ENCODE results near the gene MAP7D3.
"Not testable (repeated sequence)": the region's sequence is repeated elsewhere in the genome, so short reads cannot be mapped to it uniquely, and the experiment has no call there.

Gene MAP7D3

DNA sequence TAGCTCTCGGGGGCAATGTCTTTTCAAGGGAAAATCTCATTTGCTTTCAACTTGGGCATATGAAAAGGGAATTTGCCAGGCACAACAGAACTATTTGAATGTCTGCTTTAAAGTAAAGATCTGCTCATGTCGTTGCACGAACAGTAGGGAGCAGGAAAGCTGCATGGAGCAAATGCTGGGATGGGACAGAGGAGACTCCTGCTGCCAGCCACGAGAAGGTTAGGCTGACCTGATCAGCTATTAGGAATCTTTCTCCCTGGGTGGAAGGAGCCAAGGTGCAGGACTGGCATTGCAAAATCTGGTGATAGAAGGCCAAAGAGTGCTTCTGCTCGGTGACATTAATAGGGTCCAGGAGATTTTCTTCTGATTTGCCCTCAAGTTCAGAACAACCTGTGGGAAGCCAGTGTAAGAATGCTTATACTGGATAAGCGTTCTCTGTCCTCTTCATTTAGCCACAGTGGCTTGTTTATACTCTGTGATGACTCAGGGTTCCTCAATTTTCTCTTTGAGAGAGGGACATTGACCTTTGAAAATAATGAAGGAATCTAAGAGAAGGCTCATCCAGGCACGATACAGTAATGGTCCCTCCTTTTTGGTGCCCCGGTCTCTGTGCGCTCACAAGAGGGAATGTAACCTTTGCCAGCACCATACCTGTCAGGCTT is 80.9 kb downstream of the MAP7D3 start:
- no peak for DNase-seq

DNA sequence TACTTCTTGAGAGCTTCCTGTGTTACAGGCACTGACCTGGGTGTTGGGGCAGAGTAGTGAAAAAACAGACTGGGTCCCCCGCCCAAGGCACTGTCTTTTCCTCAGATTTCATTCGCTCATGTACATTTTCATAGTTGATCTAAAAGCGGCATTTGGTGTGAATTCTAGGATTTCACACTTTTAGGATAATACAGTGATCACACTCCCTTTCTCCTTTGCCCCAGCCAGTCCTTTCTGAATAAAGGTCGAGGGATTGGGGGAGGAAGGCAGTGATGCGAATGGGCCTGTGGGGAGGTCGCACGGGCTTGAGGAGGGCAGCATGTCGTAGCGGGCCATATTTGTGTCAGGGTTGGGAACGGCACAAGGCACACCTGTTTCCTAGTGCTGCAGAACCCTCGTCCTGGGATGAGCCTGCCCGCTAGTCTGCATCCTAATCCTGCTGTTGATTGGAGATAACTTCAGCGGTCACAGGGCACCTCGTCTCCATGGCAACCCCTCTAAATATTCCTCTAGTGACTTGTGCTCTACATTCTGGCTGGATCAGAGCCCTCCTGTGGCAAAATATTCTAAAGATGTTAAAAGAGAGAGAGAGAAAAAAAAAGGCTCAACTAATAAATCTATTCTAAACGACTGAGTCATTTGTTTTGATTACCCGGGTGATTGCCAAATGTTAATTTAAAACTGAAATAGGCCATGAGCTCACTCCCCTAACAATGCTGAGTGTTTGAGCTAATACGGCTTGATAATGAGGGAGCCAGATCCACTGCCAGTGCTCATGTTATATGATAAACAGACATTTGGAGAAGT is 82.1 kb downstream of the MAP7D3 start:
- no peak for DNase-seq

DNA sequence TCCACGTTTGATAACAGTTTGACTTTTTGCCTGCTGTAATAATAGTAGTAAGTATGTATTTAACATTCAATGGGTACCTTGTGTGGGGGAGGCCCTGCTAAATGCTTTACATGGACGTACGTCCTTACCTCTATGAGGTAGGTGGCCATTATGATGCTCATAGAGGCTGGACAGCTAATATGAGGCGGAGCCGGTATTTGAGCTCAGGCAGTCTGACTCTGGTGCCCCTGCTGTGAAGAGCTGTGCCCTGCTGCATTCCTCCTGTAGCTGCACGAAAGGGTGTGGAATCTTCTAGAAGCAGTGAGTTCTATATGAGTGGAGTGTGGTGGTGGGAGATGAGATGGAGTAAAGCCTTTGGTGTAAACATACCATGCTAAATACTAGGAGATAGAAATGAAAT is 83.2 kb downstream of the MAP7D3 start:
- DNase-seq = not testable (repeated sequence)

- no peak for DNase-seq
These were observed 84.9 kb downstream of the MAP7D3 start for GRCh38 chrX:136166221-136166855.

GRCh38 chrX:136165406-136165805 is 85.8 kb downstream of the MAP7D3 start:
- no peak for DNase-seq

DNA sequence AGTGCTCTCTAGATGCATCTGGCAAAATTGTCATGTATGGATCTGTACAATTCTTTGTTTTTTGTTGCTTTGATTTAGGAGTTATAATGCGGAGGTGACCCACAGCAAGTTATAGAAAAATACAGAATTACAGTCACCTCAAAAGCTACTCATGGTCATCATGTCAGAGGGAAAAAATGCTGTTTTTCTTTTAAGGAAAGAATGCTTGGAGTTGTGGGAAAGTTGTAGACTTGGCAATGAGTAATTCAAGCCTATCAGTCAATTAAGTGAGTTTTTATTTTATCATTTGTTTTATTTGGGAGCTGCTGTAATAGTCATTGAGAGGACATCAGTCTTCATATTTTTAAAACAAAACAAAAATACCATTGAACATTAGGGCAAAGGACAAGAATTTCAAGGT is 87.5 kb downstream of the MAP7D3 start:
- DNase-seq = no peak

All from stimulated activated CD8-positive, alpha-beta memory T cell treated with anti-CD3 and anti-CD28 coated beads, Interleukin-4, amount 100 ng/mL, for 48 hours (primary cell).